ENCODE results near the gene SH3RF1.

SH3RF1 gene

GRCh38 chr4:169246279-169246678 is 24.5 kb downstream of the SH3RF1 start:
- no peaks in the 10 kb centered on the region for H3K27me3 ChIP-seq (ENCODE audit: control insufficient read depth, insufficient read depth, low read length)
- no peak overlapping the region for H3K27ac ChIP-seq
- H3K79me2 ChIP-seq = peaks cover 5% of the 10 kb centered on the region
- no peak overlapping the region for H3K4me3 ChIP-seq (ENCODE audit: low read depth, low read length)
- no peaks in the 10 kb centered on the region for H3K36me3 ChIP-seq (ENCODE audit: control insufficient read depth, insufficient read depth, low read length)
- H3K9ac ChIP-seq = no peak overlapping the region
- no peaks in the 10 kb centered on the region for H3K9me3 ChIP-seq (ENCODE audit: control insufficient read depth, low read length)
- H3K4me2 ChIP-seq (ENCODE audit: low read length) = no peak overlapping the region
- peaks cover 4% of the 10 kb centered on the region for H3K4me1 ChIP-seq
- H2AFZ ChIP-seq = no peak overlapping the region
- no peak for TF ChIP-seq CTCF (IDR thresholded peaks at IDR 0.05)

- TF ChIP-seq CTCF (IDR thresholded peaks at IDR 0.05) = no peak
- no peaks in the 10 kb centered on the region for H3K36me3 ChIP-seq (ENCODE audit: control insufficient read depth, insufficient read depth, low read length)
- no peak overlapping the region for H3K9ac ChIP-seq
- no peak overlapping the region for H3K27ac ChIP-seq
- H3K4me2 ChIP-seq (ENCODE audit: low read length) = no peak overlapping the region
- H2AFZ ChIP-seq = no peak overlapping the region
- H3K4me3 ChIP-seq (ENCODE audit: low read depth, low read length) = no peak overlapping the region
- H3K27me3 ChIP-seq (ENCODE audit: control insufficient read depth, insufficient read depth, low read length) = no peaks in the 10 kb centered on the region
- H3K4me1 ChIP-seq = peaks cover 4% of the 10 kb centered on the region
- no peaks in the 10 kb centered on the region for H3K9me3 ChIP-seq (ENCODE audit: control insufficient read depth, low read length)
- peaks cover 9% of the 10 kb centered on the region for H3K79me2 ChIP-seq
Measured at GRCh38 chr4:169245061-169245460, 25.7 kb downstream of the SH3RF1 start.

- no peak overlapping the region for H3K9ac ChIP-seq
- H3K4me3 ChIP-seq (ENCODE audit: low read depth, low read length) = no peak overlapping the region
- no peak overlapping the region for H3K27ac ChIP-seq
- no peaks in the 10 kb centered on the region for H3K36me3 ChIP-seq (ENCODE audit: control insufficient read depth, insufficient read depth, low read length)
- H3K4me2 ChIP-seq (ENCODE audit: low read length) = no peak overlapping the region
- peaks cover 4% of the 10 kb centered on the region for H3K4me1 ChIP-seq
- no peak overlapping the region for H2AFZ ChIP-seq
- H3K79me2 ChIP-seq = peaks cover 7% of the 10 kb centered on the region
- no peaks in the 10 kb centered on the region for H3K27me3 ChIP-seq (ENCODE audit: control insufficient read depth, insufficient read depth, low read length)
- no peak for TF ChIP-seq CTCF (IDR thresholded peaks at IDR 0.05)
- no peaks in the 10 kb centered on the region for H3K9me3 ChIP-seq (ENCODE audit: control insufficient read depth, low read length)
Measured at GRCh38 chr4:169243825-169244609, 26.7 kb downstream of the SH3RF1 start.

GRCh38 chr4:169241464-169241863 is 29.3 kb downstream of the SH3RF1 start:
- no peaks in the 10 kb centered on the region for H3K36me3 ChIP-seq (ENCODE audit: control insufficient read depth, insufficient read depth, low read length)
- TF ChIP-seq CTCF (IDR thresholded peaks at IDR 0.05) = no peak
- H3K9ac ChIP-seq = no peak overlapping the region
- no peaks in the 10 kb centered on the region for H3K9me3 ChIP-seq (ENCODE audit: control insufficient read depth, low read length)
- no peaks in the 10 kb centered on the region for H3K27me3 ChIP-seq (ENCODE audit: control insufficient read depth, insufficient read depth, low read length)
- H3K79me2 ChIP-seq = peaks cover 4% of the 10 kb centered on the region
- no peak overlapping the region for H3K27ac ChIP-seq
- no peak overlapping the region for H3K4me3 ChIP-seq (ENCODE audit: low read depth, low read length)
- H3K4me1 ChIP-seq = no peaks in the 10 kb centered on the region
- H2AFZ ChIP-seq = no peak overlapping the region
- no peak overlapping the region for H3K4me2 ChIP-seq (ENCODE audit: low read length)
